PC-3 (cell line): ENCODE results near the gene LATS2. TPM values are rescaled to one million over a fixed set of nuclear protein-coding genes. Genes with fewer than 3 reads are reported as not detected.

Experiments used
- ATAC-seq: fragments of 200-7000 bp; cut with Tn5 transposase; 2 replicates; pipeline ENCODE4 v1.9.1; 2020; ENCODE audit warnings: mild to moderate bottlenecking, moderate library complexity
- BruUV-seq: library from RNA; stranded (reverse); fragments of 400-500 nt; replicated peaks from 2 replicates; lab custom pipeline; 2021; lab: Mats Ljungman, UMichigan
- CTCF ChIA-PET: fragments of 300-600 bp; sonication (Branson Sonifier 250); formaldehyde crosslinking; loops from one replicate; lab custom pipeline; 2022; ENCODE audit warnings: antibody characterized with exemption; lab: Charles Lee
- POLR2A ChIA-PET: fragments of 300-600 bp; sonication (Branson Sonifier 250); formaldehyde crosslinking; loops from one replicate; lab custom pipeline; 2022; ENCODE audit warnings: antibody characterized with exemption; ENCODE audit not compliant: unreplicated experiment; lab: Charles Lee
- DNase-seq: peaks from one replicate; pipeline ENCODE4 v3.0.0-alpha.2; 2015
- H2AFZ ChIP-seq: fragments of 300-600 bp; sonication (generic); 2 replicates; pipeline ENCODE4 v1.6.0; 2016; ENCODE audit warnings: antibody characterized with exemption, low read length
- H3F3A ChIP-seq: fragments of 300-600 bp; sonication (generic); one replicate; pipeline ENCODE4 v1.6.0; 2017; ENCODE audit warnings: antibody characterized with exemption, low read length, control low read depth, mild to moderate bottlenecking; ENCODE audit not compliant: unreplicated experiment
- H3K27ac ChIP-seq: fragments of 300-600 bp; sonication (generic); 2 replicates; pipeline ENCODE4 v1.5.1; 2016; ENCODE audit warnings: mild to moderate bottlenecking, low read length
- H3K27me3 ChIP-seq: fragments of 300-600 bp; sonication (generic); 2 replicates; pipeline ENCODE4 v1.6.1; 2016; ENCODE audit warnings: low read length, mixed read lengths
- H3K36me3 ChIP-seq: fragments of 300-600 bp; sonication (generic); 2 replicates; pipeline ENCODE4 v1.6.1; 2016; ENCODE audit warnings: low read depth, mixed run types, low read length, mixed read lengths
- H3K4me1 ChIP-seq: fragments of 300-600 bp; sonication (generic); 2 replicates; pipeline ENCODE4 v1.5.1; 2016; ENCODE audit warnings: low read length; ENCODE audit not compliant: insufficient read depth
- H3K4me2 ChIP-seq: fragments of 300-600 bp; sonication (generic); 2 replicates; pipeline ENCODE4 v1.6.0; 2016; ENCODE audit warnings: low read length
- H3K4me3 ChIP-seq: fragments of 300-600 bp; sonication (generic); 2 replicates; pipeline ENCODE4 v1.5.1; 2016; ENCODE audit warnings: mild to moderate bottlenecking, low read length, mixed read lengths
- H3K79me2 ChIP-seq: fragments of 300-600 bp; sonication (generic); 2 replicates; pipeline ENCODE4 v1.6.1; 2017; ENCODE audit warnings: low read length, mixed read lengths
- H3K9ac ChIP-seq: fragments of 300-600 bp; sonication (generic); 2 replicates; pipeline ENCODE4 v1.6.0; 2016; ENCODE audit warnings: mild to moderate bottlenecking, low read length
- H3K9me2 ChIP-seq: fragments of 300-600 bp; sonication (generic); replicated peaks from 2 replicates; pipeline ENCODE4 v1.6.1; 2016; ENCODE audit warnings: mixed run types, low read length, mixed read lengths
- H3K9me3 ChIP-seq: fragments of 300-600 bp; sonication (generic); 2 replicates; pipeline ENCODE4 v1.6.1; 2016; ENCODE audit warnings: low read length, mixed read lengths
- H4K20me1 ChIP-seq: fragments of 300-600 bp; sonication (generic); 2 replicates; pipeline ENCODE4 v1.6.1; 2016; ENCODE audit warnings: low read length, mixed read lengths
- CTCF ChIP-seq: fragments of 300-600 bp; sonication (generic); conservative IDR thresholded peaks from 2 replicates; pipeline ENCODE4 v1.5.1; 2017; ENCODE audit warnings: antibody characterized with exemption, low read depth, mild to moderate bottlenecking, low read length
- EZH2 ChIP-seq: fragments of 300-600 bp; sonication (generic); IDR thresholded peaks from one replicate; pipeline ENCODE4 v1.6.1; 2017; ENCODE audit warnings: antibody characterized with exemption, mild to moderate bottlenecking, low read length; ENCODE audit not compliant: unreplicated experiment
- EZH2phosphoT487 ChIP-seq: fragments of 300-600 bp; sonication (generic); IDR thresholded peaks from 2 replicates; pipeline ENCODE4 v1.6.1; 2018; ENCODE audit warnings: mild to moderate bottlenecking, antibody characterized with exemption, low read length, borderline replicate concordance
- intact Hi-C: fragments of 100-400 bp; cut with micrococcal nuclease; formaldehyde crosslinking; loops from 2 replicates; pipeline ENCODE4 v1.9.0; 2023
- total RNA-seq: library from RNA; depleted of rRNA; stranded (reverse); fragments of >200 nt; gene quantifications from 2 replicates; pipeline ENCODE4 v1.2.3, GENCODE V29; 2014

LATS2 gene
- total RNA-seq, 1 experiment from 2014 or later, result 11.0 TPM

GRCh38 chr13:21047591-21048282 is 13.6 kb downstream of the LATS2 start:
- ChIA-PET CTCF (no interaction called here), POLR2A (interaction anchor here (0.6 kb wide), 1 partner anchor 9 kb away, joined by 6 read pairs; no protein-coding TSS in a partner anchor)
- no peaks in the 10 kb centered on the region for H3K4me1 ChIP-seq
- TF ChIP-seq EZH2 (no peak), EZH2phosphoT487 (no peak), CTCF (no peak)
- H3K27me3 ChIP-seq, result no peaks in the 10 kb centered on the region
- H3K79me2 ChIP-seq, result peaks cover 89% of the 10 kb centered on the region
- H3K9me2 ChIP-seq, result no peaks in the 10 kb centered on the region
- no peak for ATAC-seq
- H4K20me1 ChIP-seq, result peaks cover 6% of the 10 kb centered on the region; the same call in 1 of the 2 replicates
- no peak overlapping the region for H2AFZ ChIP-seq
- no peak overlapping the region for H3K4me2 ChIP-seq
- H3K9ac ChIP-seq, result no peak overlapping the region
- intact Hi-C loops, result no loop called here
- DNase-seq, result no peak
- no peak overlapping the region for H3K4me3 ChIP-seq
- no peaks in the 10 kb centered on the region for H3F3A ChIP-seq
- no peaks in the 10 kb centered on the region for H3K9me3 ChIP-seq
- peaks cover 3% of the 10 kb centered on the region; the same call in 1 of the 2 replicates for H3K36me3 ChIP-seq
- no TSS peak for BruUV-seq
- H3K27ac ChIP-seq, result no peak overlapping the region

GRCh38 chr13:21047087-21047486 is 14.3 kb downstream of the LATS2 start:
- ATAC-seq (no peak), DNase-seq (no peak)
- no peaks in the 10 kb centered on the region for H3K9me2 ChIP-seq
- ChIA-PET POLR2A (interaction anchor here (0.6 kb wide), 1 partner anchor 16 kb away, joined by 3 read pairs; no protein-coding TSS in a partner anchor), CTCF (no interaction called here)
- H3K36me3 ChIP-seq, result peaks cover 3% of the 10 kb centered on the region; the same call in 1 of the 2 replicates
- BruUV-seq, result no TSS peak
- H3K9ac ChIP-seq, result no peak overlapping the region
- intact Hi-C loops, result no loop called here
- no peaks in the 10 kb centered on the region for H3K9me3 ChIP-seq
- no peaks in the 10 kb centered on the region for H3K27me3 ChIP-seq
- H3K4me3 ChIP-seq, result no peak overlapping the region
- no peaks in the 10 kb centered on the region for H3K4me1 ChIP-seq
- H4K20me1 ChIP-seq, result peaks cover 6% of the 10 kb centered on the region; the same call in 1 of the 2 replicates
- peaks cover 88% of the 10 kb centered on the region for H3K79me2 ChIP-seq
- no peak overlapping the region for H2AFZ ChIP-seq
- H3K27ac ChIP-seq, result no peak overlapping the region
- no peak overlapping the region for H3K4me2 ChIP-seq
- no peaks in the 10 kb centered on the region for H3F3A ChIP-seq
- TF ChIP-seq EZH2phosphoT487 (no peak), CTCF (no peak), EZH2 (no peak)

GRCh38 chr13:21046203-21046602 is 15.2 kb downstream of the LATS2 start:
- H3K27me3 ChIP-seq, result no peaks in the 10 kb centered on the region
- BruUV-seq, result no TSS peak
- DNase-seq, result no peak
- H3K36me3 ChIP-seq, result peaks cover 3% of the 10 kb centered on the region; the same call in 1 of the 2 replicates
- ATAC-seq, result no peak
- H3K9me3 ChIP-seq, result no peaks in the 10 kb centered on the region
- no peaks in the 10 kb centered on the region for H3K4me1 ChIP-seq
- TF ChIP-seq EZH2phosphoT487 (no peak), CTCF (no peak), EZH2 (no peak)
- peaks cover 10% of the 10 kb centered on the region; the same call in 1 of the 2 replicates for H4K20me1 ChIP-seq
- no peaks in the 10 kb centered on the region for H3F3A ChIP-seq
- no peak overlapping the region for H3K4me3 ChIP-seq
- peaks cover 88% of the 10 kb centered on the region for H3K79me2 ChIP-seq
- H2AFZ ChIP-seq, result no peak overlapping the region
- no peak overlapping the region for H3K4me2 ChIP-seq
- H3K9ac ChIP-seq, result no peak overlapping the region
- no peak overlapping the region for H3K27ac ChIP-seq
- ChIA-PET POLR2A (no interaction called here), CTCF (no interaction called here)
- no peaks in the 10 kb centered on the region for H3K9me2 ChIP-seq
- intact Hi-C loops, result no loop called here
